HCT116 (cell line): ENCODE measurements around the gene SETD2.

Experiments
- CTCF ChIP-seq, 3 experiments: fragments of 200-600 bp in 1 of 3; sonication (generic) in 1 of 3; IDR thresholded peaks in 2 of 3; conservative IDR thresholded peaks in 1 of 3; 2 replicates each; pipeline ENCODE4 v1.5.1; 2012 to 2017; ENCODE audit warnings: low read depth in 2 of 3, low read length in 2 of 3, antibody characterized with exemption in 1 of 3, borderline replicate concordance in 1 of 3, control low read depth in 1 of 3, mild to moderate bottlenecking in 1 of 3, mixed read lengths in 1 of 3, mixed run types in 1 of 3, moderate library complexity in 1 of 3; ENCODE audit not compliant: insufficient read depth in 1 of 3
- JUND ChIP-seq: IDR thresholded peaks from 2 replicates; pipeline ENCODE4 v1.6.1; 2012
- RAD21 ChIP-seq: IDR thresholded peaks from 2 replicates; pipeline ENCODE4 v1.6.1; 2012; ENCODE audit warnings: low read depth, mild to moderate bottlenecking

GRCh38 chr3:47004369-47005211 is 159.3 kb downstream of the SETD2 start:
- TF ChIP-seq CTCF (IDR thresholded peaks at IDR 0.05 in 2 of 3, conservative IDR thresholded peaks at IDR 0.05 in 1 of 3; ENCODE audit: borderline replicate concordance in 1 of 3, insufficient read depth in 1 of 3, low read depth in 2 of 3, low read length in 2 of 3) = no peak
- no peak for TF ChIP-seq RAD21
- no peak for TF ChIP-seq JUND
